Amniotic stem cell (primary cell): ENCODE results near the gene GPNMB.
"Not testable (repeated sequence)": the region's sequence is repeated elsewhere in the genome, so short reads cannot be mapped to it uniquely, and the experiment has no call there.

Source experiments
- DNase-seq: peaks from one replicate; lab custom pipeline; 2025; lab: John Stamatoyannopoulos, UW

GPNMB gene

GRCh38 chr7:23299770-23300300 lies 53.3 kb downstream of the GPNMB start:
- no peak for DNase-seq

DNA sequence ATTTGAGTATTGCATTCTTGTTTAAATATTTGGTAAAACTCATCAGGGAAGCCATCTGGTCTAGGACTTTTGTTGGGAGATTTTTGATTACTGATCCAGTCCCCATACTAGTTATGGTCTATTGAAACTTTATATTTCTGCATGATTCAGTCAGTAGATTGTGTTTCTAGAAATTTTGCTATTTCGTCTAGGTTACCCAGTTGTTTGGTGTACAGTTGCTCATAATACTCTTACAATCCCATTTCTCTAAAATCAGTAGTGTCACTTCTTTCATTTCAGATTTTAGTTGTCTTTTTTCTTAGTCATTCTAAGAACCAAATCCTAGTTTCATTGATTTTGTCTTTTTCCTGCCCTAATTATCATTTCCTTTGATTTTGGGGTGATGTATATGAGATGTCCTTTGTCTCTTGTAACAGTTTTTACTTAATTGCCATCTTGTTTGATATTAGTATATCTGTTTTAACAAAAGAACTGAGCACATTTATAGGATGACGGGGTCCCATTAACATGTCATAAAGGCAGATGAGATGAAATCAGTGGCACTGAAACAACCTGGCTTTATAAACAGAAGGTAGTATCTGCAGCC lies 60.5 kb downstream of the GPNMB start:
- no peak for DNase-seq

DNA sequence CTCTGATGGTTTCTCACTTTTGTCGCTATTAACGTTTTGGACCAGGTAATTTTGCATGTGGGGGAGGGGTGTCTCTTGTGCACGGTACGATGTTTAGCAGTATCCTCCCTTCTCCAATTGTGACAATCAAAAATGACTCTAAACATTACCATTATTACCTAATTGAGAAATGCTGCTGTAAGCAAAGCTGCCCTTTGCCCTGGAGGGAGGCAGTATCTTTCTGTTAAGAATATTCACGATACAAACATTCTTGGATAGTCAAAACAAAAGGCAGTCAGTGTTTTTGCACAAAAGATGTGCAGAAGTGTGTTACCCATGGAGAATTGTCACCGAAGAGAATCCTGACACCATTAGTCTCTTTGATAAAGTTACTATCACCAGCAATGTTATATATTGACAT lies 62.2 kb downstream of the GPNMB start:
- no peak for DNase-seq

DNA sequence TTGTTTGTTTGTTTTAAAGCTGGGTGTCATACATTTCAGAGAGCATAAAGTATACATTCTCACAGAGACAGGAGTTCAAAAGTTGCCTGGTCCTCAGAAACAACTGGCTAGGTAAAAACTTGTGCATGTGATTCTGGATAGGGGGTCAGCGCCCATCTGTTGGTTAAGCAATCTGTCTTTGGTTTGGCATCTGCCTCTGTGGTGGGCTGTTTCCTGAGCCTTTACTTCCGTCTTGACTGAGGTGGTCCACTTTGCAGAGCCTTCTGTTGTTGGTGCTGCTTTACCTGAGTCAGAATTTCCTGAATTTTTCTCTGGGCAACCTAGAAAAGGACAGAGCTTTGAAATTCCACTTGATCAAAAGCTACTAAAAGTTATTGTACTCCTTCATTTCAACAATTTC lies 65.6 kb downstream of the GPNMB start:
- DNase-seq = not testable (repeated sequence)

- no peak for DNase-seq
Measured at GRCh38 chr7:23315366-23315765, 68.8 kb downstream of the GPNMB start.
